Measurements from ENCODE around the gene PDE8B.

PDE8B gene

GRCh38 chr5:77312413-77312812 lies 101.9 kb downstream of the PDE8B start:
- Histone ChIP-seq H3K36me3 (ENCODE audit: control insufficient read depth in 2 of 2, insufficient read depth in 2 of 2, low read length in 2 of 2) (no peaks in the 10 kb centered on the region), H3K9me3 (ENCODE audit: control insufficient read depth in 2 of 2, low read length in 2 of 2) (no peaks in the 10 kb centered on the region), H3K27me3 (ENCODE audit: control insufficient read depth in 2 of 2, insufficient read depth in 2 of 2, low read length in 2 of 2) (no peaks in the 10 kb centered on the region), H3K4me1 (ENCODE audit: control insufficient read depth in 2 of 2, insufficient read depth in 2 of 2, low read length in 2 of 2) (no peaks in the 10 kb centered on the region), H3K27ac (ENCODE audit: low read depth in 2 of 2, low read length in 2 of 2) (no peak overlapping the region), H3K4me3 (ENCODE audit: low read length in 2 of 2) (no peak overlapping the region), H3K9ac (ENCODE audit: low read depth in 1 of 2, low read length in 2 of 2) (no peak overlapping the region)

- no peak overlapping the region for H3K9ac ChIP-seq (ENCODE audit: low read depth in 1 of 2, low read length in 2 of 2)
- no peaks in the 10 kb centered on the region for H3K27me3 ChIP-seq (ENCODE audit: control insufficient read depth in 2 of 2, insufficient read depth in 2 of 2, low read length in 2 of 2)
- no peaks in the 10 kb centered on the region for H3K9me3 ChIP-seq (ENCODE audit: control insufficient read depth in 2 of 2, low read length in 2 of 2)
- no peak overlapping the region for H3K4me3 ChIP-seq (ENCODE audit: low read length in 2 of 2)
- H3K27ac ChIP-seq (ENCODE audit: low read depth in 2 of 2, low read length in 2 of 2): no peak overlapping the region
- H3K4me1 ChIP-seq (ENCODE audit: control insufficient read depth in 2 of 2, insufficient read depth in 2 of 2, low read length in 2 of 2): no peaks in the 10 kb centered on the region
- H3K36me3 ChIP-seq (ENCODE audit: control insufficient read depth in 2 of 2, insufficient read depth in 2 of 2, low read length in 2 of 2): no peaks in the 10 kb centered on the region
Observed at GRCh38 chr5:77316871-77317661, 106.6 kb downstream of the PDE8B start.

GRCh38 chr5:77318060-77318459 lies 107.6 kb downstream of the PDE8B start:
- H3K27me3 ChIP-seq (ENCODE audit: control insufficient read depth in 2 of 2, insufficient read depth in 2 of 2, low read length in 2 of 2): no peaks in the 10 kb centered on the region
- no peaks in the 10 kb centered on the region for H3K9me3 ChIP-seq (ENCODE audit: control insufficient read depth in 2 of 2, low read length in 2 of 2)
- H3K9ac ChIP-seq (ENCODE audit: low read depth in 1 of 2, low read length in 2 of 2): no peak overlapping the region
- H3K36me3 ChIP-seq (ENCODE audit: control insufficient read depth in 2 of 2, insufficient read depth in 2 of 2, low read length in 2 of 2): no peaks in the 10 kb centered on the region
- no peaks in the 10 kb centered on the region for H3K4me1 ChIP-seq (ENCODE audit: control insufficient read depth in 2 of 2, insufficient read depth in 2 of 2, low read length in 2 of 2)
- H3K27ac ChIP-seq (ENCODE audit: low read depth in 2 of 2, low read length in 2 of 2): no peak overlapping the region
- H3K4me3 ChIP-seq (ENCODE audit: low read length in 2 of 2): no peak overlapping the region

GRCh38 chr5:77319117-77319804 lies 108.8 kb downstream of the PDE8B start:
- H3K9ac ChIP-seq (ENCODE audit: low read depth in 1 of 2, low read length in 2 of 2): no peak overlapping the region
- no peak overlapping the region for H3K27ac ChIP-seq (ENCODE audit: low read depth in 2 of 2, low read length in 2 of 2)
- no peak overlapping the region for H3K4me3 ChIP-seq (ENCODE audit: low read length in 2 of 2)
- H3K9me3 ChIP-seq (ENCODE audit: control insufficient read depth in 2 of 2, low read length in 2 of 2): no peaks in the 10 kb centered on the region
- H3K4me1 ChIP-seq (ENCODE audit: control insufficient read depth in 2 of 2, insufficient read depth in 2 of 2, low read length in 2 of 2): no peaks in the 10 kb centered on the region
- H3K36me3 ChIP-seq (ENCODE audit: control insufficient read depth in 2 of 2, insufficient read depth in 2 of 2, low read length in 2 of 2): no peaks in the 10 kb centered on the region
- H3K27me3 ChIP-seq (ENCODE audit: control insufficient read depth in 2 of 2, insufficient read depth in 2 of 2, low read length in 2 of 2): no peaks in the 10 kb centered on the region

GRCh38 chr5:77321793-77322394 lies 111.4 kb downstream of the PDE8B start:
- H3K9me3 ChIP-seq (ENCODE audit: control insufficient read depth in 2 of 2, low read length in 2 of 2): no peaks in the 10 kb centered on the region
- no peaks in the 10 kb centered on the region for H3K4me1 ChIP-seq (ENCODE audit: control insufficient read depth in 2 of 2, insufficient read depth in 2 of 2, low read length in 2 of 2)
- H3K9ac ChIP-seq (ENCODE audit: low read depth in 1 of 2, low read length in 2 of 2): no peak overlapping the region
- H3K36me3 ChIP-seq (ENCODE audit: control insufficient read depth in 2 of 2, insufficient read depth in 2 of 2, low read length in 2 of 2): no peaks in the 10 kb centered on the region
- H3K4me3 ChIP-seq (ENCODE audit: low read length in 2 of 2): no peak overlapping the region
- H3K27me3 ChIP-seq (ENCODE audit: control insufficient read depth in 2 of 2, insufficient read depth in 2 of 2, low read length in 2 of 2): no peaks in the 10 kb centered on the region
- H3K27ac ChIP-seq (ENCODE audit: low read depth in 2 of 2, low read length in 2 of 2): no peak overlapping the region

- Histone ChIP-seq H3K4me1 (ENCODE audit: control insufficient read depth in 2 of 2, insufficient read depth in 2 of 2, low read length in 2 of 2) (no peaks in the 10 kb centered on the region), H3K9ac (ENCODE audit: low read depth in 1 of 2, low read length in 2 of 2) (no peak overlapping the region), H3K27ac (ENCODE audit: low read depth in 2 of 2, low read length in 2 of 2) (no peak overlapping the region), H3K9me3 (ENCODE audit: control insufficient read depth in 2 of 2, low read length in 2 of 2) (no peaks in the 10 kb centered on the region), H3K4me3 (ENCODE audit: low read length in 2 of 2) (no peak overlapping the region), H3K36me3 (ENCODE audit: control insufficient read depth in 2 of 2, insufficient read depth in 2 of 2, low read length in 2 of 2) (no peaks in the 10 kb centered on the region), H3K27me3 (ENCODE audit: control insufficient read depth in 2 of 2, insufficient read depth in 2 of 2, low read length in 2 of 2) (no peaks in the 10 kb centered on the region)
Observed at GRCh38 chr5:77322406-77322805, 111.9 kb downstream of the PDE8B start.

- Histone ChIP-seq H3K27me3 (ENCODE audit: control insufficient read depth in 2 of 2, insufficient read depth in 2 of 2, low read length in 2 of 2) (no peaks in the 10 kb centered on the region), H3K36me3 (ENCODE audit: control insufficient read depth in 2 of 2, insufficient read depth in 2 of 2, low read length in 2 of 2) (no peaks in the 10 kb centered on the region), H3K27ac (ENCODE audit: low read depth in 2 of 2, low read length in 2 of 2) (no peak overlapping the region), H3K4me1 (ENCODE audit: control insufficient read depth in 2 of 2, insufficient read depth in 2 of 2, low read length in 2 of 2) (no peaks in the 10 kb centered on the region), H3K9ac (ENCODE audit: low read depth in 1 of 2, low read length in 2 of 2) (no peak overlapping the region), H3K9me3 (ENCODE audit: control insufficient read depth in 2 of 2, low read length in 2 of 2) (no peaks in the 10 kb centered on the region), H3K4me3 (ENCODE audit: low read length in 2 of 2) (no peak overlapping the region)
Observed at GRCh38 chr5:77325921-77326541, 115.6 kb downstream of the PDE8B start.

- Histone ChIP-seq H3K27me3 (ENCODE audit: control insufficient read depth in 2 of 2, insufficient read depth in 2 of 2, low read length in 2 of 2) (no peaks in the 10 kb centered on the region), H3K36me3 (ENCODE audit: control insufficient read depth in 2 of 2, insufficient read depth in 2 of 2, low read length in 2 of 2) (no peaks in the 10 kb centered on the region), H3K9ac (ENCODE audit: low read depth in 1 of 2, low read length in 2 of 2) (no peak overlapping the region), H3K4me3 (ENCODE audit: low read length in 2 of 2) (no peak overlapping the region), H3K27ac (ENCODE audit: low read depth in 2 of 2, low read length in 2 of 2) (no peak overlapping the region), H3K4me1 (ENCODE audit: control insufficient read depth in 2 of 2, insufficient read depth in 2 of 2, low read length in 2 of 2) (no peaks in the 10 kb centered on the region), H3K9me3 (ENCODE audit: control insufficient read depth in 2 of 2, low read length in 2 of 2) (no peaks in the 10 kb centered on the region)
Observed at GRCh38 chr5:77326986-77327734, 116.7 kb downstream of the PDE8B start.

- H3K36me3 ChIP-seq (ENCODE audit: control insufficient read depth in 2 of 2, insufficient read depth in 2 of 2, low read length in 2 of 2): no peaks in the 10 kb centered on the region
- no peaks in the 10 kb centered on the region for H3K4me1 ChIP-seq (ENCODE audit: control insufficient read depth in 2 of 2, insufficient read depth in 2 of 2, low read length in 2 of 2)
- no peak overlapping the region for H3K9ac ChIP-seq (ENCODE audit: low read depth in 1 of 2, low read length in 2 of 2)
- no peaks in the 10 kb centered on the region for H3K9me3 ChIP-seq (ENCODE audit: control insufficient read depth in 2 of 2, low read length in 2 of 2)
- no peaks in the 10 kb centered on the region for H3K27me3 ChIP-seq (ENCODE audit: control insufficient read depth in 2 of 2, insufficient read depth in 2 of 2, low read length in 2 of 2)
- no peak overlapping the region for H3K4me3 ChIP-seq (ENCODE audit: low read length in 2 of 2)
- H3K27ac ChIP-seq (ENCODE audit: low read depth in 2 of 2, low read length in 2 of 2): no peak overlapping the region
Observed at GRCh38 chr5:77328930-77329647, 118.6 kb downstream of the PDE8B start.

Measured in mucosa of rectum (tissue), 2 donors.